ENCODE measurements around the gene INSIG1. TPM values are rescaled to one million over a fixed set of nuclear protein-coding genes. Genes with fewer than 3 reads are reported as not detected.

Gene INSIG1
- total RNA-seq, 1 experiment from 2014 or later = 53.4 TPM

GRCh38 chr7:155348806-155349205 is 51.1 kb downstream of the INSIG1 start:
- no peak for TF ChIP-seq EZH2 (IDR thresholded peaks at IDR 0.05; ENCODE audit: borderline replicate concordance, low read depth, low read length, poor library complexity, severe bottlenecking)
- TF ChIP-seq, protein P1, sequence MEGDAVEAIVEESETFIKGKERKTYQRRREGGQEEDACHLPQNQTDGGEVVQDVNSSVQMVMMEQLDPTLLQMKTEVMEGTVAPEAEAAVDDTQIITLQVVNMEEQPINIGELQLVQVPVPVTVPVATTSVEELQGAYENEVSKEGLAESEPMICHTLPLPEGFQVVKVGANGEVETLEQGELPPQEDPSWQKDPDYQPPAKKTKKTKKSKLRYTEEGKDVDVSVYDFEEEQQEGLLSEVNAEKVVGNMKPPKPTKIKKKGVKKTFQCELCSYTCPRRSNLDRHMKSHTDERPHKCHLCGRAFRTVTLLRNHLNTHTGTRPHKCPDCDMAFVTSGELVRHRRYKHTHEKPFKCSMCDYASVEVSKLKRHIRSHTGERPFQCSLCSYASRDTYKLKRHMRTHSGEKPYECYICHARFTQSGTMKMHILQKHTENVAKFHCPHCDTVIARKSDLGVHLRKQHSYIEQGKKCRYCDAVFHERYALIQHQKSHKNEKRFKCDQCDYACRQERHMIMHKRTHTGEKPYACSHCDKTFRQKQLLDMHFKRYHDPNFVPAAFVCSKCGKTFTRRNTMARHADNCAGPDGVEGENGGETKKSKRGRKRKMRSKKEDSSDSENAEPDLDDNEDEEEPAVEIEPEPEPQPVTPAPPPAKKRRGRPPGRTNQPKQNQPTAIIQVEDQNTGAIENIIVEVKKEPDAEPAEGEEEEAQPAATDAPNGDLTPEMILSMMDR (conservative IDR thresholded peaks at IDR 0.05; ENCODE audit: low read depth, low read length) = no peak
- no peak overlapping the region for H3K27ac ChIP-seq (ENCODE audit: low read depth, low read length, poor library complexity, severe bottlenecking)
- ChIA-PET CTCF (no interaction called here), POLR2A (ENCODE audit: low non-redundant PET) (no interaction called here)
- H3K4me1 ChIP-seq (ENCODE audit: insufficient read depth, low read length, poor library complexity, severe bottlenecking) = peaks cover 5% of the 10 kb centered on the region
- H3K4me3 ChIP-seq (ENCODE audit: low read depth, low read length, poor library complexity, severe bottlenecking) = no peak overlapping the region
- H3K27me3 ChIP-seq (replicated peaks; ENCODE audit: insufficient read depth, low read depth, low read length, poor library complexity) = peaks cover 15% of the 10 kb centered on the region
- H3K36me3 ChIP-seq (ENCODE audit: insufficient read depth, low read length, poor library complexity, severe bottlenecking) = no peaks in the 10 kb centered on the region
- no peak for DNase-seq (ENCODE audit: low spot score)
- H3K9me3 ChIP-seq (ENCODE audit: low read depth, low read length, poor library complexity, severe bottlenecking) = no peaks in the 10 kb centered on the region
- no TSS peak for BruUV-seq (replicated peaks)
- intact Hi-C loops (cut with micrococcal nuclease; ENCODE audit: unreplicated experiment) = loop anchor here (10.0 kb wide), 1 partner anchor 344 kb away; the partner anchor contains the start of gene PAXIP1

- H3K27ac ChIP-seq (ENCODE audit: low read depth, low read length, poor library complexity, severe bottlenecking) = no peak overlapping the region
- TF ChIP-seq, protein P1 (conservative IDR thresholded peaks at IDR 0.05; ENCODE audit: low read depth, low read length) = no peak
- no peak for TF ChIP-seq EZH2 (IDR thresholded peaks at IDR 0.05; ENCODE audit: borderline replicate concordance, low read depth, low read length, poor library complexity, severe bottlenecking)
- H3K36me3 ChIP-seq (ENCODE audit: insufficient read depth, low read length, poor library complexity, severe bottlenecking) = no peaks in the 10 kb centered on the region
- no peaks in the 10 kb centered on the region for H3K9me3 ChIP-seq (ENCODE audit: low read depth, low read length, poor library complexity, severe bottlenecking)
- peaks cover 15% of the 10 kb centered on the region for H3K27me3 ChIP-seq (replicated peaks; ENCODE audit: insufficient read depth, low read depth, low read length, poor library complexity)
- POLR2A ChIA-PET (ENCODE audit: low non-redundant PET) = no interaction called here
- no peak for DNase-seq (ENCODE audit: low spot score)
- no peaks in the 10 kb centered on the region for H3K4me1 ChIP-seq (ENCODE audit: insufficient read depth, low read length, poor library complexity, severe bottlenecking)
- CTCF ChIA-PET = no interaction called here
- no TSS peak for BruUV-seq (replicated peaks)
- H3K4me3 ChIP-seq (ENCODE audit: low read depth, low read length, poor library complexity, severe bottlenecking) = no peak overlapping the region
- intact Hi-C loops (cut with micrococcal nuclease; ENCODE audit: unreplicated experiment) = loop anchor here (10.0 kb wide), 1 partner anchor 345 kb away; the partner anchor contains the start of gene PAXIP1
Measured at GRCh38 chr7:155349601-155350331, 52.1 kb downstream of the INSIG1 start.

DNA sequence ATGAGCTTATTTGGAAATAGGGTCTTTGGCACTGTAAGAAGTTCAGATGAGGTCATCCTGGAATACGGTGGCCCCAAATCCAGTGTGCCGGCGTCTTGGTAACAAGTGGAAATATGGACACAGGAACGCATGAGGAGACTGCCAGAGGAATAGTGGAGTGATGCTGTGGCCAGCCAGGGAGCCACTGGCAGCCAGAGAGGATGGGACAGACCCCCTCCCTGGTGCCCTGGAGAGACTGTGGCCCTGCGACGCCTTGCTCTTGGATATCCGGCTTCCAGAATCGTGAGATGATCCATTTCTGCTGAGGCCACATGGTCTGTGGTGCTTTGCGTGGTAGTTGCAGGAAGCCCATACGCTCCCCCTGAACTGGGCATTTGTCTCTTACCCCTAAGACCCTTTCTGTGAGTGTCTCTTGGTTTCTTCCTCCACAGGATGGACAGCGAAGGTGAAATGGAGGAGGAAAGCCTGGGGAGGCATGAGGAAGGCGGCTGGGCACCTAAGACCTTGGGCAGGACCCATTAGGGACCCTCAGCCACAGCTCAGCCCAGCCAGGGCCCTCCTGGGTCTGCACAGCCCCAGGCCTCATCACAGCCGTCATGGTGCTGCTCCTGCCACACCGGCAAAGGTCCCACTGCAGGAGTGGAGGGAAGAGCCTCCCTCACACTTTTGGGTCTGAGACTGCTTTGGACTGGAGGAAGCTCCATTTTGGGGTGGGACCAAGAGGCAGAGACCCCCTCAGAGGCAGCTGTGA is 53.6 kb downstream of the INSIG1 start:
- CTCF ChIA-PET = no interaction called here
- intact Hi-C loops (cut with micrococcal nuclease; ENCODE audit: unreplicated experiment) = no loop called here
- H3K27me3 ChIP-seq (replicated peaks; ENCODE audit: insufficient read depth, low read depth, low read length, poor library complexity) = peaks cover 18% of the 10 kb centered on the region
- BruUV-seq (replicated peaks) = no TSS peak
- H3K27ac ChIP-seq (ENCODE audit: low read depth, low read length, poor library complexity, severe bottlenecking) = no peak overlapping the region
- no peak for DNase-seq (ENCODE audit: low spot score)
- H3K9me3 ChIP-seq (ENCODE audit: low read depth, low read length, poor library complexity, severe bottlenecking) = no peaks in the 10 kb centered on the region
- H3K4me1 ChIP-seq (ENCODE audit: insufficient read depth, low read length, poor library complexity, severe bottlenecking) = no peaks in the 10 kb centered on the region
- H3K36me3 ChIP-seq (ENCODE audit: insufficient read depth, low read length, poor library complexity, severe bottlenecking) = no peaks in the 10 kb centered on the region
- POLR2A ChIA-PET (ENCODE audit: low non-redundant PET) = no interaction called here
- no peak overlapping the region for H3K4me3 ChIP-seq (ENCODE audit: low read depth, low read length, poor library complexity, severe bottlenecking)
- TF ChIP-seq EZH2 (IDR thresholded peaks at IDR 0.05; ENCODE audit: borderline replicate concordance, low read depth, low read length, poor library complexity, severe bottlenecking) = no peak
- TF ChIP-seq, protein P1 (conservative IDR thresholded peaks at IDR 0.05; ENCODE audit: low read depth, low read length) = no peak
